CD4-positive, alpha-beta T cell treated with Interleukin-1 beta for 1 hour (primary cell): ENCODE measurements around the gene CLN5.
"Not testable (repeated sequence)": the region's sequence is repeated elsewhere in the genome, so short reads cannot be mapped to it uniquely, and the experiment has no call there.

Source experiments
- DNase-seq, 2 donors: peaks; one replicate each; pipeline ENCODE4 v3.0.0-alpha.2; 2020 to 2022

Gene CLN5

DNA sequence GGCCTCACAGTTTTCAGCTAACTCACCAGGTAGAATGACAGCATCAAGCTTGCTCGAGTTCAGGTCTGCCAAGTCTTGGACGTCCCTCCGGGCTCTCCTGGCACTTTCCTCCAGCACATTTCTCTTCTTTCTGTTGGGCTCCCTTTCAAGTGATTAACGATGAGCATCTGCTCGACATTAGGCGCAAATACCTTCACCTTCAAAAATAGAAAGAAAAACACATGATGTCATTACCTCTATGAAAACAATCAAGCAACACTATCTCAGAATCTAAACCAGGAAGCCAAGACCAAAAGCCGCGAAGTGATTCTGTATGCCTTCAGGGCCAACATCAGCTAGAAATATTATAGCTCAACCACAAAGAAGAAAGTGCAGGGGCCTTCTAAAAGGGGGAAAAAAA is 15.4 kb upstream of the CLN5 start:
- DNase-seq: peak in 1 of 2 donors; percentile 33

DNA sequence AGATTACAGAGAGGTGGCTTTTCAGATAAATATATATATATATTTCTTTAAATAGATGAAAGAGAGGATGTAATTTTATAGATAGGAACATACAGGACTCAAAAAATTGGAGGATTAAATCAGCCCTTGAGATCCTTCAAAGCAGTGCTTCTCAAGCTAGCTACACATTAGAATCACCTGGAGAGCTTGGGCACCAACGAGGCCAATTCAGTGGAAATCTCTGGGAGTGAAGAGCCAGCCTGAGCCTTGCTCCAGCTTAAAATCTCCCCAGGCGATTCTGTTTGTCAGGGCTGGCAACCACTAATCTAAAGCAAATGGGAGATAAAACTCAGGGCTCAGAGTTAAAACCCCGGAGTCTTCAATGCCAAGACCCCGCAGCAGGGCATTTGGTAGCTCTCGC is 15.0 kb upstream of the CLN5 start:
- DNase-seq: no peak

DNA sequence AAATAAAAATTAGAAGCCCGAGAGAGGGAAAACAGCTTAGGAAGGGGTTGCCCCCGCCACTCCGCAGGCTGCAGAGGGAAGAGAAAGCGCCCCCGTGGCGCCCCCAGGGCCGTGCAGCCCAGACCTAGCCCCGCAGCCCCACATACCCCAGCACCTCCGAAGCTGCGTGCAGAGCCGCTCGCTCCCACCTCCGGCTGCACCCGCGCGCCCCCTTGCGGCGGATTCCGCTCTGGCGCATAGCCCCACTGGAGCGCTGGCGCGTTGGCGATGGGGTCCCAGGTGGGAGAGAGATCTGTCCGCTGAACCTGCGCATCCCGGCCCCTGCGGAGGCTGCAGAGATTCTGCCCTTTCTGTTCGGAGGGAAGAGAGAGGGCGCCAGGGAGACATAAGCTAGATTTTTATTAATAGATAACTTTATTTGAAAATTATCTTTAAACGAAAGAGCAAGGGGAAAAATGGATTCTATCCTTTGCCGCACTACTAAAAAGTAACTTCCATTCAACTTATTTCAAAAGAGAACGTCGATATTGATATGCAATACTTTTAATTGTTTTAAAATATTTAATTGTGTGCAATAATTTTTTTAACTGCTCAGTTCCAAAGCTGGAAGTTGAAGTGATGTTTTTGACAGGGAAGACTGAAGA is 11.7 kb upstream of the CLN5 start:
- peak; percentile 79 to 83 for DNase-seq

DNA sequence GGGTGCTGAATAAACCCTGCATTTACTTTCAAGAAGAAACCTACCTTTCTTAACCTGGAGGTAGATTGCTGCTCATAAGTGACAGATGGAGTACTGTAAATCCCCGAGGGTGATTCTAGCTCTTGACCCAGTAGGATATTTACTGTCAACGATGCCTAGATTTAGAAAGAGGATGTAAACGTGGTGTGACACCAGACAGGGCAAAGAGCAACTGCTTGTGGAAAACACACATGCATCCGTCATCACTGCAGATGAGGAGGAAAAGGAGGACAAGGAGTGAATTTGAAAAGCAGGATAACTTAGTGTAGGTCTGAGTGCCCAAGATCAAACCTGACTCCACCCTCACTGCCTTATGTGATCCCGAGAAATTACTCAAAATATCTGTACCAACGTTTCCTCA is 9.8 kb upstream of the CLN5 start:
- DNase-seq: no peak

DNA sequence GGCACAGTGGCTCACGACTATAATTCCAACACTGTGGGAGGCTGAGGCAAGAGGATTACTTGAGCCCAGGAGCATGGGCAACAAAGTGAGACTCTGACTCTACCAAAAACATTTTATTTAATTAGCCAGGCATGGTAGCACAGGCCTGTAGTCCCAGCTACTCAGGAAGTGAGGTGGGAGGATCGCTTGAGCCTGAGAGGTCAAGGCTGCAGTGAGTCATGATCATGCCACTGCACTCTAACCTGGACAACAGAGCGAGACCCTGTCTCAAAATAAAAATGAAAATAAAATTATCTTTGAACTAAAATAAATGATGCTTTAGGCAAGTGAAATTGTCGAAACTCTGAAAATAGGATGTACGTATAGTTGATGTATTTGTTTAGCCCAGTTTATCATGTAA is 8.2 kb upstream of the CLN5 start:
- no peak for DNase-seq

DNA sequence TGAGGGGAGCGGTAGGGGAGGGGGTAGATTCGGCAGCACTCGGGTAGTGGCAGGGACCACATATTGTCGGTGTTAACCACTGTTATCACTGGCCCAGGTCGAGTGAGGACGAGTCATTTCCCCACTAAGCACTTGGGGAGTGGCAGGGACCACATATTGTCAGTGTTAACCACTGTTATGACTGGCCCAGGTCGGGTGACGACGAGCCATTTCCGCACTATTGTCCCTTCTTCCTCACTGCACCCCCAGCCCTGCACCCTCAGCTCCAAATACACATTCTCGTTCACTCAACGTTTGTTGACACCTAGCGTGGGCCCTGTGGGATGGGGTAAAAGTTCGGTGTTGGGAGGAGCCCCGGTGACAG is 467 bp upstream of the CLN5 start:
- DNase-seq: peak; percentile 84 to 86

DNA sequence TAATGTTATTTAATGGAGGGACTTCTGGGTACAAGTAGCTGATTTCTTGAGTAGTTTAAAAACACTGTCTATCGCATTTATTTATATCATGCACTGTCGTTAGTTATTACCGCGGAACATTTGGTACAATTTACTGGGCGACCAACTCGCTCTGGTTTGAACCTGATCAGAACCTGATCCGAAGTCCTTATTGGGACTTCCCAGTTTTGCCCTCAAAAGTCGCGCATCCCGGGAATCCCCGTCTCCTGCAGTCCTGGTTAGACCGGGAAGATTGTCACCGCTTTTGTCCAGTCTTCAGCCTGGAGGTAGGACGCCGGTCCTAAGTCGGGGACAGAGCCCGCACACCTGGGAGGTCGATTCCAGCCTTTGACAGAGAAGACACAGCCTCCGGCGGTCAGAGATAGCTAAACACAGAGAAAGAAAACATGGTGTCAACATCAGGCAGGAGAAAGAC is 694 bp downstream of the CLN5 start:
- DNase-seq: peak in 1 of 2 donors; percentile 6

DNA sequence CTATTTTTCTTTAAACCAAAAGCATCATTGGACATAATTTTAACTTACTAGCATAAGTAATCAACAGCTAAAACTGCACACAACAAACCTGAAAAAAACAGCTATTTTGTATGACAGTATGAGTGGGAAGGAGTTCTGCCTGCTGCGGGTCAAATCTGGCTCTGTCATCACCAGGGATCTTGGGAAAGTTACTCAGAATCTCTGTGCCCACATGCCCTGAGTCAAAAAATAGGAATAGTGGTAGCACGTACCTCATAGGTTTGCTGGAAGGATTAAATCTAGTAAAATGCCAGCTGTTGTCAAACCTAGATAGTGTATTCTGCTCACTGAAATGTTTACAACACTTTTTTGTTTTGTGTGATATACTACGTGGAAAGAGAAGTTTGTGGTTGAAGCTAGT is 1.1 kb downstream of the CLN5 start:
- no peak for DNase-seq

DNA sequence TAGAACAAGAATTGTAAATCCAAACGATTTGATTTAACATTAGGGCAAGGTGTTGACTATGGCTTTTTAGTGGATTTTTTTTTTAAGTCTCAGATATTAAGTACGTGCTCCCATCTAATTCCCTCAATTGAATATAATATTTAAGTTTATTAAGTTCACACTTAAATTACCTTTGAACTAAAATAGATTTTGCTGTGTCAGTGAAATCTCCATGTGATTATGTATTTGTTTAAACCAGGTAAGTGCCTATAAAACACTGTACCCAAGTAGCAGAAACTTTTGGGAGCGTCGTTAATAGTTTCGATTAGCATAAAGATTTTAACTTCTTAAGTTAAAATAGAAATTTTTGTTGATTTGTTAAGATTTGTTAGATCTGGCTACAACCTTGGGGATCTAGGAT is 1.6 kb downstream of the CLN5 start:
- DNase-seq: no peak

DNA sequence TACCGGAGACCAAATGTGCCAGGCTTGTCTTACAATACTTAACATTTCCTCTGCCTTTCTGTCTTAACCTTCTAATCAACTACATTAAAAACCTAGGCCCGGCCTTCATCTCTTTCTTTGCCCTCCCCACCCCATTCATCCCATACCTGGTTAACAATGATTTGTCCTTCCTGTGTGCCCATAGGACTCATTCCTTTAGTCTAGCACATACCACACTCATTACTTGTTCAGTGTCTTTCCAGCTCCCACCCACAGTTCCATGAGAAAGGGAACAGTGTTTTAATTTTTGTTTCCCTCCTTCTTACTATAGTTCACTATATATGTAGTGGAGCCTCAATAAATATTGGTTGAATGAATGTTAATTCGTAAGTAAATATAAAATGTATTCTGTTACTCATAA is 2.4 kb downstream of the CLN5 start:
- DNase-seq: no peak

DNA sequence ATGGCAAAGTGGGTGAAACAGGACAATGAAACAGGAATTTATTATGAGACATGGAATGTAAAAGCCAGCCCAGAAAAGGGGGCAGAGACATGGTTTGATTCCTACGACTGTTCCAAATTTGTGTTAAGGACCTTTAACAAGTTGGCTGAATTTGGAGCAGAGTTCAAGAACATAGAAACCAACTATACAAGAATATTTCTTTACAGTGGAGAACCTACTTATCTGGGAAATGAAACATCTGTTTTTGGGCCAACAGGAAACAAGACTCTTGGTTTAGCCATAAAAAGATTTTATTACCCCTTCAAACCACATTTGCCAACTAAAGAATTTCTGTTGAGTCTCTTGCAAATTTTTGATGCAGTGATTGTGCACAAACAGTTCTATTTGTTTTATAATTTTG is 8.6 kb downstream of the CLN5 start:
- no peak for DNase-seq

DNA sequence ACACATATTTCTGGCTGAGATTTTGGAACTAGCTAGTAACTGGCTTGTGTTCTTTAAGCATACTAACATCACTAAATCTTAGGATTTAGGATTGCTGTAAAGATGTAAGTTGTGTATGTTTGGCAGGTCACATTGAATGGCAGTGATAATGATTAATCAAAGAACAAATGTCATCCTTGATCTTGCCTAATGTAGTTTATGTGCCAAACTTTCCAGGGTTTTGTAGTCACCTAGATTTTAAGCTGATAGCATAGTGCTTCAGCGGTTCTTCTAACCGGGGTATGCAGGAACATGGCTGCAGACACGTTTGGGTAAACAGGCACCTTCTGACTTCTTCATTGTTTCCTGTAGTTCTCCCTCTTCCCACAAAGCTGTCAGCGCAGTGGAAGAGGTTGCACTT is 9.7 kb downstream of the CLN5 start:
- DNase-seq: no peak

DNA sequence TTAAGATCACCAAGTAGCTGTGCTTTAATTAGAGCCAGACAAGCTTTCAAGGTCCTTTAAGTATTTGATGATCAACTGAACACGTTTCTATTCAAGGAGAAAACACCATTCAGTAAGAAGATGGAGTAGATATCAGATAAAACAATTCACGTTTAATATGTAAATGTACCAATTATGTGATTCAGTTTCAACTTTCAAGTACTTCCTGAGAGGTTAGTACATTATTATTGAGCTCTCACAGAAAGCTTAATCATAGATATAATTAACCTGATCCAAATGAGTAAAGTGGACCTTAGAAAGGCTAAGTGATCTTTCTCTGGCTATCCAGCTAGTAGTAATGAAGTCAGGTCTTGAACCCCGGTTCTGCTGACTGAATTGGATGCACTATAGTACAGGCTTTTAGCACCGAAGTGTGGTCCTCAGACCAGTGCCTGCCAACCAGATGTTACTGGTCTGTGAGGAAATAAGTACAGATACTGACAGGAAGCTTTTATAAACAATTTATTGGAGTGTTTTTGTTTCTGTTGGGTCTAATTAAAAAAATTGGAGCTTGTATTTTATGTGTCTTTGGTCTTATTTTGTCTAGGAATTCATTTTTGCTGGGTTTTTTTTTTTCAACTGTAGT is 10.2 kb downstream of the CLN5 start:
- no peak for DNase-seq

DNA sequence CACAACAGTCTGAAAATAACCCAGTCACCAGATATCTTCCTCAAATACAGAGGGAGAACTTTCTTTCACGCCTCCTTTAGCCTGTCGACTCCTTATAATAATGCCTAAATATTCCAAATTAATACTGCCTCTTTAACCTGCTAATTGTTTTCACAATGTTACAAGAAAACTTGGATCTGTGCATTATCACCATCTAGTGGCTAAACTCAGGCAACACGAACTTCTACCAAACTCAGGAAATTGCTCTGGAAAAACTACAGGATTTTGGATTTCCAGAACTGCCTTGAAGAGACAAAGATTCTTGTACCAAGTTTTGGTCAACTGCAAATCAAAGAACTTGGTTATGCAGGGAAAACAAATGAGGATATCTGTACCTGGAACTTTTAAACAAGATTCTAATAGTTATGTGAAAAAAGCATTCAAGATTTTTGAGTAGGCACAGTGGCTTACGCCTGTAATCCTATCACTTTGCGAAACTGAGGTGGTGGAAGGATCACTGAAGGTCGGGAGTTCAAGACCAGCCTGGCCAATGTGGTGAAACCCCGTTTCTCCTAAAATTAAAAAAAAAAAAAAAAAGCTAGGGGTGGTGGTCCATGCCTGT is 10.8 kb downstream of the CLN5 start:
- DNase-seq: peak in 1 of 2 donors; percentile 16

DNA sequence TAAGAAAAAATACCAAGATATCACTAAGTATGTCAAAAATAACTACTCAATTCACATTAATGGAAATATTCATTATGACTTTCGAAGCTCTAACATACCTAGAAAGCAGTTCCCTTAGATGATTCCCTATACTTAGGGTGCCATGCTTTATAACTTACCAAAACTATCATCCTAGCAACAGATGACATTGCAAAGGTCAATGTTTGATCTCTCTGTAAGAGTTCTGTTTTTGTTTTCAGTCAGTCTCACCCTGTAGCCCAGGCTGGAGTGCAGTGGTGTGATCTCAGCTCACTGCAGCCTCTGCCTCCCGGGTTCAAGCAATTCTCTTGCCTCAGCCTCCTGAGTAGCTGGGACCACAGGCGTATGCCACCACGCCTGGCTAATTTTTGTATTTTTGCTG is 16.5 kb downstream of the CLN5 start:
- DNase-seq: not testable (repeated sequence)

DNA sequence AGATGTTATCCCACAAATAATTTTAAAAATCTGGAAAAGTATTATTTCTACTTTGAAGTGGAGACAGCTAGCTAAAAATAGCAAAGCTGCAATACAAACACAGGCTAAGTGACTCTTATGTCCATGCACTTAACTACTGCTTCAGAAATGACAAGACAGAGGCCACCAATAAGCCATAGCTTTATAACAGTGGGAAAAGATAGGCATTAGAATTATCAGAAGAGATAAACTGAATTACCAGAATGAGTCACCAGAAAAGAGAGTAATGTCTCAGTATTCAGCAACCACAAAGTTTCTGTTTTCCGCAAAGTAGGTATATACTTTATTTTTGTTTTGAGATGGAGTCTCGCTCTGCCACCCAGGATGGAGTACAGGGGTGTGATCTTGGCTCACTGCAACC is 17.1 kb downstream of the CLN5 start:
- no peak for DNase-seq

DNA sequence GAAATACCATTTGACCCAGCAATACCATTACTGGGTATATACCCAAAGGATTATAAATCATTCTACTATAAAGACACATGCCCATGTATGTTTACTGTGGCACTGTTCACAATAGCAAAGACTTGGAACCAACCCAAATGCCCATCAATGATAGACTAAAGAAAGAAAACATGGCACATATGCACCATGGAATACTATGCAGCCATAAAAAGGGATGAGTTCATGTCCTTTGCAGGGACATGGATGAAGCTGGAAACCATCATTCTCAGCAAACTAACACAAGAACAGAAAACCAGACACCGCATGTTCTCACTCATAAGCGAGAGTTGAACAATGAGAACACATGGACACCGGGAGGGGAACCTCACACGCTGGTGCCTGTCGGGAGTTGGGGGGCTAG is 17.8 kb downstream of the CLN5 start:
- DNase-seq: not testable (repeated sequence)

DNA sequence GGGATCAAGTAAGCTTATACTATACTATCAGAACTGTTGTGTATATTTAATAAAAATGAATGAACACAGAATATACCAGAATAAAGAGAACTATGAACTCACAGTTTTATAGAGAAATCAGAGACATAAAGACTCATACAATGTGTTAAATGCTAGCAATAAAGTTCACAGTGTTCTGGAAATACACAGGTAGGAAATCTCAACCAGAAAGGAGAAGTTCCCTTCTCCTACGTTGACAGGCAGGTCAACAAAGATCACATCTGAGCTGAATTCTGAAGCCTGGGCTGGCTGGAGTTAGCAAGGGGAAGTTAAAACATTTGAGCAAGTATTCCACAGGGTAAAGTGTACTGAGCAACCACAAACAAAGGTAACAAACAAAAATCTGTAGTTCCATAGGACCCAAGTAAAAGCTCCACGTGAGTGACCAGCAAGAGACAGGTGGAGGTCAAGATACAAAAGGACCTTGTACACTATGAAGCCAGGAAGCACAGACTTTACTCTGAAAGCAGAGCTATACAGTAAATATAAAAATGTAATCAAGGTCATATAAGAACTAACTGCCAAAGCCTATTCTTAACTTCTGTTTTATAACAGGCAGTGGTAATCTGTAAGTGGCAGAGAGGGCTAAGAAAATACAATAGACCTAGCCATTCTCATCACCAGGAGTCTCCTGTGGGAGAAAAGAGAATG is 22.1 kb downstream of the CLN5 start:
- no peak for DNase-seq

DNA sequence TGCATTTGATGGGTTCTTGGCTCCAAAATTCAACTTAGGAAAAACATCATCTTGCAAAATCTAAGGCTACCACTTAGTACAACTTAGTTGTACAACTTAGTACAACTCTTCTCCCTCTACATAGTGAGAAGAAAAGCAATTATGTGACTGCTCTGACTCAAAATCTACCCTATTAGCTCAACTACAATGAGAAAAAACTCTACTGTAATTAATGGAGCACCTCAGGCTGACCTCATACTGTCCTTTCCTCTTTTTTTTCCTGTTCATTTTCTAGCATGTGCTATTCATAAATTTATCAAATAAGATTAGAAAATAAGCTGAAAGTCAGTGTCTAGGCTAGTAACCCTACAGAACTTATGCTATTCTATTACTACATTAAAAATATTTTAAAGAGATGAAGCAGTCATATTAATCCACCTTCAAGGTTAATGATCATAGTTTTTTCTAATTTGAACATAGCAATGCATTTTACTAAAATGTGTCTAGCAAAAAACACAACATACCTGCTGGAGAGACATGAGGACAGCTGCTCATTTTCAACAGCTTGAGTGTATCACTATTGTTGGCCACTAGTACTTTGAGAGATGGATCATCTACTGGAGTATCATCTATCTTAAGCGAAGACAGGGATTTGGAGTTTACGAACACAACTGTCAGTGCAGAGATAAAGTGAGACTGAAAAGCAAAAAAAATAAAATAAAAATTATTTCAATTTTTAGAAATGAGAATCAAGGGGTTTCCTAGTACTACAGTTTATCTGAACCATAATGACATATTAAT is 23.2 kb downstream of the CLN5 start:
- no peak for DNase-seq

DNA sequence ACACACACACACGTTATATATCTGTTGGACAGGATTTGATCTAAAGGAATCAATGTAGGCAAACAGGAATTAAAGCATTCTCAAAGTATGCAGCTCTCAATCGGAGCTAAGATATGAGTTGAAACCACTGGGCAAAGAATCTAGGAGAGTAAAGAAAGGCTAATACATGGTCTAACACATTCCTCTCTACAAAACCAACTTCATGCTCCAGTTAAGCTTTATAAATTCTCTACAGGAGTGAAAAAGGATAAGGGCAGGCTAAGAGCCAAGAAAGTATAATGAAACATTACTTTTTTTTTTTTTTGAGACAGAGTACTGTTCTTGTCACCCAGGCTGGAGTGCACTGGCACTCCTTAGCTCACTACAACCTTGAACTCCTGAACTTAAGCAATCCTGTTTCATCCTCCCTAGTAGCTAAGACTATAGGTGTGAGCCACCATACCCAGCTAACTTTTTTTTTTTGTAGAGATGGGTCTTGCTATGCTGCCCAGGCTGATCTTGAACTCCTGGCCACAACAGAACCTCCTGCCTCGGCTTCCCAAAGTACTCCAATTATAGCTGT is 24.5 kb downstream of the CLN5 start:
- DNase-seq: no peak

DNA sequence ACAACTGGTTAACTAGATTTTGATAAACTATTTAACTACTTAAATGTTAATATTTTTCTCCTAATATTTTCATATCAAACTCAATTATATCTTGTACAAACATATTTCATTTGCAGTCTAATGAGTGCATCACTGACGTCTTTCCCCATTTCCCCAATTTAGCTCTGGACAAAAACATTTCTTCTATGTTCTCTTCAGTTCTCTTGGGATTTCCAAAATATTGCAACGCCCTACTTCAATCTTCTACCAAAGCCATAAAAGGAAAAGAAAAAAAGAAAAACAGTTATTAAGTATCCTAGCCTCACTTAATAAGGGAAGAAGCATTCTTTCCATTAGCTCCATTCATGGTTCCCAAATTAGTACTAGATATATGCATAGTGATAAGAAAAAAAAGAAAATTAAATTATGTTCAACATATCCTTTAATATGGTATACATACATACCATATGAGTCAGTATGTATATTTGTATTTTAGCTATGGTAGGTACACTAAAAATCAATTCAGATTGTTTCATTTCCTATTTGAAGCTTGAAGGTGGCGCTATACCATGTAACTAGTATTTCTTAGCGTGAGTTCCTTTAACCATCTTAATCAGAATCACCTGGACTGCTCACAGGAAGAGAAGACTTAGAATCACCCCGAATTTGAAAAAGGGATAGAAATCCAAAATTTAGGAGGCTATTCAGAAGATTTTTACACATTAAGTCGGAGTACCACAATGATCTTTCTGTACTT is 25.2 kb downstream of the CLN5 start:
- DNase-seq: no peak

DNA sequence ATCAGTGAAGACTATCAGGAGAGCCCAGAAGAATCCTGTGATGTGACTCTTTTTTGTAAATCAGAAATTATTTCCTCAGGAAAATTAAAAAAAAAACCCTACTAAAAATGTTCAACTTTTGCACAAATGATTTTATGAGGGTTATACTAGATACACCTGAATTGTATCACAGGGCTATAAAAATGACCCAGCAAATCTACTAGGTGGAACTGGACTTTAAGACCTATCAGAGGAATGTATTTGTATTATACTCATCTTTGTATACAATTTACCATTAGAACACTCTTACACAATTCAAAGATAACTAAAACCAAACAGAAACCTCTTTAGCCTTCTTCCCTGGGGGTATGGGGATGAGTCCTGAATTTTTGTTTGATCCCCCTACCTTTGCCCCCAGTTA is 27.9 kb downstream of the CLN5 start:
- no peak for DNase-seq
